ENCODE measurements around the gene ERGIC1. TPM values are rescaled to one million over a fixed set of nuclear protein-coding genes. Genes with fewer than 3 reads are reported as not detected.
A peak's percentile ranks its signal among the peaks of the same experiment; 100 is the strongest.

The ERGIC1 gene
- total and polyA plus RNA-seq, 10 of the 15 experiments (the other 5 are each of a cell fraction or from before 2014, with no cell fraction given) = 8.8 to 104 (median 76.3) TPM

- Histone ChIP-seq H3K9me3 (replicated peaks; ENCODE audit: control insufficient read depth, insufficient read depth, low read length) (no peaks in the 10 kb centered on the region; the same call in 2 of the 3 replicates), H3K9ac (ENCODE audit: control insufficient read depth, insufficient read depth, low read length) (peak overlapping the region; percentile 71), H3K27me3 (replicated peaks in 1 of 2; ENCODE audit: control insufficient read depth in 2 of 2, insufficient read depth in 2 of 2, low read length in 1 of 2) (no peaks in the 10 kb centered on the region), H3K4me3 (peak overlapping the region; percentile 62), H3K4me1 (ENCODE audit: control insufficient read depth, insufficient read depth, low read length) (peaks cover 6% of the 10 kb centered on the region), H3K79me2 (ENCODE audit: control insufficient read depth, insufficient read depth, low read length) (no peaks in the 10 kb centered on the region), H3K27ac (ENCODE audit: control insufficient read depth, insufficient read depth) (peak overlapping the region; percentile 64), H4K20me1 (ENCODE audit: control insufficient read depth, insufficient read depth) (no peaks in the 10 kb centered on the region), H3K4me2 (ENCODE audit: control insufficient read depth, insufficient read depth) (peak overlapping the region; percentile 70), H2AFZ (ENCODE audit: control insufficient read depth, low read depth, low read length) (peak overlapping the region; percentile 88), H3K36me3 (ENCODE audit: control insufficient read depth in 2 of 2, insufficient read depth in 2 of 2, low read length in 1 of 2) (no peaks in the 10 kb centered on the region)
- intact Hi-C loops (cut with micrococcal nuclease; ENCODE audit: unreplicated experiment) (loop anchor here (2.0 kb wide), 1 partner anchor 36 kb away; the partner anchor contains the start of gene DUSP1), in situ Hi-C loops (cut with MboI) (no loop called here)
- ChIA-PET SMC1A (ENCODE audit: uncharacterized antibody, unreplicated experiment) (interaction anchor here (0.6 to 2.0 kb wide), 11 partner anchors 14 to 527 kb away, joined by 3 to 13 read pairs (median 3); no protein-coding TSS in a partner anchor), POLR2A (interaction anchor here (0.5 to 2.0 kb wide), 15 partner anchors 8 to 189 kb away, joined by 3 to 16 read pairs (median 5); partner anchors contain the start of gene DUSP1), RAD21 (ENCODE audit: unreplicated experiment) (interaction anchor here (0.8 to 1.6 kb wide), 11 partner anchors 8 to 75 kb away, joined by 3 to 17 read pairs (median 4); partner anchors contain the start of gene DUSP1), CTCF (interaction anchor here (0.8 to 1.1 kb wide), 4 partner anchors 30 to 99 kb away, joined by 3 to 4 read pairs (median 3); no protein-coding TSS in a partner anchor)
- ATAC-seq = peak; percentile 100
- FAIRE-seq = peak; percentile 97
- TSS peak; percentile 98 for BruUV-seq (replicated peaks)
- peak; percentile 81 for DNase-seq (ENCODE audit: low read depth, low spot score)
- WGBS (ENCODE audit: insufficient coverage, insufficient replicate concordance, low lambda C conversion rate, missing lambda C conversion rate) = 45% methylated on average over 24 of the region's 24 CpGs
- TF ChIP-seq CHD2 (IDR thresholded peaks at IDR 0.05; ENCODE audit: borderline replicate concordance, low read depth, low read length) = peak; percentile 75; the same call in 1 of the 2 replicates
- no peak for TF ChIP-seq ZNF274 (IDR thresholded peaks at IDR 0.05; ENCODE audit: insufficient read depth, insufficient read length)
- TF ChIP-seq RFX5 (IDR thresholded peaks at IDR 0.05; ENCODE audit: low read depth, low read length) = no peak
- TF ChIP-seq SMC3 (IDR thresholded peaks at IDR 0.05; ENCODE audit: borderline replicate concordance, low read length) = no peak
- TF ChIP-seq FOS (IDR thresholded peaks at IDR 0.05; ENCODE audit: borderline replicate concordance, extremely low read depth, insufficient read length) = no peak
- no peak; a peak in 2 of 4 replicates for TF ChIP-seq IKZF2 (IDR thresholded peaks at IDR 0.05)
- TF ChIP-seq MYC (IDR thresholded peaks at IDR 0.05; ENCODE audit: insufficient read depth, insufficient read length, insufficient replicate concordance, low read length, severe bottlenecking) = no peak
- peak; percentile 51; the same call in 1 of the 2 replicates for TF ChIP-seq TAF1 (IDR thresholded peaks at IDR 0.05; ENCODE audit: borderline replicate concordance, low read depth, low read length)
- no peak for TF ChIP-seq RELA (IDR thresholded peaks at IDR 0.05; ENCODE audit: borderline replicate concordance, partially characterized antibody)
- no peak for TF ChIP-seq PAX8 (IDR thresholded peaks at IDR 0.05)
- TF ChIP-seq PRDM15 (CRISPR knock-in tag; IDR thresholded peaks at IDR 0.05) = no peak
- TF ChIP-seq BHLHE40 (IDR thresholded peaks at IDR 0.05; ENCODE audit: borderline replicate concordance in 1 of 2, low read depth in 2 of 2, low read length in 1 of 2) = peak; percentile 9 to 43; a peak in 2 of 4 replicates
- no peak for TF ChIP-seq HDAC6 (IDR thresholded peaks at IDR 0.05; ENCODE audit: unreplicated experiment)
These were observed 27.0 kb upstream of the ERGIC1 start for GRCh38 chr5:172806897-172807672.
